Measurements from ENCODE around the gene TIFAB.

The TIFAB gene

GRCh38 chr5:135442431-135443160 lies 9.6 kb downstream of the TIFAB start:
- no peak for DNase-seq (ENCODE audit: low read depth in 2 of 2)

- no peak for DNase-seq (ENCODE audit: low read depth in 2 of 2)
Measured at GRCh38 chr5:135441919-135442318, 10.2 kb downstream of the TIFAB start.

GRCh38 chr5:135441350-135441831 lies 10.8 kb downstream of the TIFAB start:
- no peak for DNase-seq (ENCODE audit: low read depth in 2 of 2)

- no peak for DNase-seq (ENCODE audit: low read depth in 2 of 2)
Measured at GRCh38 chr5:135440916-135441315, 11.2 kb downstream of the TIFAB start.

- no peak for DNase-seq (ENCODE audit: low read depth in 2 of 2)
Measured at GRCh38 chr5:135439231-135440205, 12.6 kb downstream of the TIFAB start.

GRCh38 chr5:135438636-135439221 lies 13.4 kb downstream of the TIFAB start:
- no peak for DNase-seq (ENCODE audit: low read depth in 2 of 2)

- no peak for DNase-seq (ENCODE audit: low read depth in 2 of 2)
Measured at GRCh38 chr5:135437796-135438560, 14.2 kb downstream of the TIFAB start.

GRCh38 chr5:135437422-135437795 lies 14.7 kb downstream of the TIFAB start:
- no peak for DNase-seq (ENCODE audit: low read depth in 2 of 2)

GRCh38 chr5:135436951-135437418 lies 15.2 kb downstream of the TIFAB start:
- DNase-seq (ENCODE audit: low read depth in 2 of 2), result no peak

- no peak for DNase-seq (ENCODE audit: low read depth in 2 of 2)
Measured at GRCh38 chr5:135435467-135436330, 16.5 kb downstream of the TIFAB start.

GRCh38 chr5:135434591-135435466 lies 17.3 kb downstream of the TIFAB start:
- no peak for DNase-seq (ENCODE audit: low read depth in 2 of 2)

GRCh38 chr5:135433681-135434426 lies 18.3 kb downstream of the TIFAB start:
- DNase-seq (ENCODE audit: low read depth in 2 of 2), result no peak

GRCh38 chr5:135432113-135432512 lies 20.0 kb downstream of the TIFAB start:
- DNase-seq (ENCODE audit: low read depth in 2 of 2), result no peak

GRCh38 chr5:135430135-135430437 lies 22.1 kb downstream of the TIFAB start:
- no peak for DNase-seq (ENCODE audit: low read depth in 2 of 2)

- DNase-seq (ENCODE audit: low read depth in 2 of 2), result no peak
Measured at GRCh38 chr5:135429301-135430134, 22.6 kb downstream of the TIFAB start.

GRCh38 chr5:135428586-135428985 lies 23.6 kb downstream of the TIFAB start:
- no peak for DNase-seq (ENCODE audit: low read depth in 2 of 2)

- no peak for DNase-seq (ENCODE audit: low read depth in 2 of 2)
Measured at GRCh38 chr5:135426102-135427082, 25.8 kb downstream of the TIFAB start.
